HG03025 (cell line): Measurements from ENCODE around the gene CLDN16.

ENCODE experiments used
- ATAC-seq: cut with Tn5 transposase; IDR thresholded peaks from one replicate; pipeline ENCODE4 v1.9.1; 2021; ENCODE audit warnings: mild to moderate bottlenecking, moderate library complexity; ENCODE audit not compliant: unreplicated experiment, low FRiP score

Gene CLDN16

GRCh38 chr3:190433626-190434025 is 45.7 kb downstream of the CLDN16 start:
- ATAC-seq: no peak

DNA sequence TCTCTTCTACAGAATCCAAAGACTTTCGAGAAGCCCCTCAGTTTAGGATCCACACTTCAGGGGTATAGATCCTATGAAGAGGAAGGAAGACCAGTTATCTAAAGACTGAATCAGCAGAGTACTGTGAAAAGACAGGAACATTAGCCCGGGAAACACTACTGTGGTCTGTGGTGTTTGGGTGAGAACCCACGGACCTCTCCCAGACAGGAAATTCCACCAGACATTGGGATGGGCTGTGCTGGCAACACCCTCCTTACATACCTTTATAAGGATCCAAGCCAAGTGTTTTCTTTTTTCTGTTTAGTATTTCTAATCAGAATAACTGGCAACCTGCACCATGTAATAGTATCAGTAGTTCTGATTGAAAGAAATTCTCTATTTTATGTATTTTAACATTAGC is 47.7 kb downstream of the CLDN16 start:
- ATAC-seq: no peak

- no peak for ATAC-seq
These were observed 48.4 kb downstream of the CLDN16 start for GRCh38 chr3:190436331-190436730.

- no peak for ATAC-seq
These were observed 54.3 kb downstream of the CLDN16 start for GRCh38 chr3:190442240-190442639.

GRCh38 chr3:190443257-190443656 is 55.3 kb downstream of the CLDN16 start:
- no peak for ATAC-seq

DNA sequence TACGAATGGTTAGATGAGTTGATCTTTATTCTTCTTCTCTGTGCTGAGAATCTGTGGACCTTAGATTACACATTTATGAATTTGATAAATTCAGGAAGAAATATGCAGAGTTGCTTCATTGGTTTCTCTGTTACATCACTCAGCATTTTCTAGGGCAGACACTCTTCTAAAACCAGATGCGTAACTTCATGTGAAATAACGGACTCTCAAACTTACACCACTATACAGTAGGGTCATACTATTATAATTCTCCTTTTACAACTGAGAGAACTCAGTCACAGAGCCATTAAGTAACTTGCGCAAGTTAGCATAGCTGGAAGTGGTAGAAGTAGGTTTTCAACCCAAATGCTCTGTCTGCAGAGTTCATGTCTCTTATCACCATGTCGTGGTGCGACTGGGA is 56.0 kb downstream of the CLDN16 start:
- ATAC-seq: no peak

DNA sequence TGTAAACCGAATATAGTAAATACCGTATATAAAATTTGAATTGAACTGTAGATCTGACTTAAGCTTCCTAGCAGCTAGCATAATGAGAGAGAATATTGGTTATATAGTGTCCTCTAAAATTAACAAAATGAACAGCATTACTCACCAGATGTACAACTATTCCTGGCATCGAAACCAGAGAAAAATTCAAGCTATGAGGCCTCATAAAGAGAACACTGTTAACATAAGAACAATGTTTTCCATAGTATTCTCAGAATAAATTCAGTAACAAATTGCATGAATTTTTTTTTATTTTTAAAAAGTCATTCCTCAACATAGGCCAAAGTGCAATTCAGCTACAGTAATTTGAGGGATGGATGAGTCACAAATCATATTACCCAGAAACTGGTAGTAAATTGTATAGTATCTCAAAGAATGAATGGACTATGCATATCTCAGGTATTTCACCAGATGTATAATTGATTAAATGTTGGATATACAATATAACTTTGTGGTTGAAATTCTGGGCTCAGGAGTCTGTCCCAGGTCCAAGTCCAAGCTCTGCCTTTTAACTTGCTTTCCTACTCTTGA is 56.7 kb downstream of the CLDN16 start:
- ATAC-seq: no peak

DNA sequence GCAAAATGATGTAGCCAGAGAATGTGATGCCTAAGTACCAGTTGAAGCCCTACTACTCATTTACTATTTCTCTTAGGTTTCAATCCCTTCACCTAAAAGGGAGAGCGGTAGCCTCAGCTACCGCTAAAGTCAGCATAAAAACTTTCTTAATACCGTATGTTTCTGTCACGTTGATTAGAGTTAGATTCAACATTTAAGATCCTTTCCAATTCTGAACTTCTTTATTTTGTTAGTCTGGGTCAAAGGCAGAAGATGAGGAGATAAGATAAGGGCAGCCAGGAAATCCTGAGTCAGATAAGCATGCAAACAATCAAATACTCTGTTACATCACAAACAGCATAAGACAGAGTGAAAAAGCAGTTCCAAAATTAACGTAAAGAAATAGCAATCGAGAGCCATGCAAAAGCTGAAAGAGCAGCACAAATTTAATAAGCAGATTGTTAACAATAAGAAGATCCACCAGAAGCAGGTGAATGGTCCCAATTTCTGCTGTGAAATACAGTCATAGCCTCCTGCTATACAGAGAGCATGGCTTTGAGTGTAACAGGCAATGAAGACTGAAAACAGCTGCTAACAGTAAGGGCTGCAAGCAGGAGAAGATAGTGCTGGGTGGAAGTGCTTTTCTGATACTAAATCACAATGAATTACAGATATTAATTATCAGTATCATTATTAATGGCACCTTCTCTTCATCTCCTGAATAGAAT is 58.8 kb downstream of the CLDN16 start:
- ATAC-seq: no peak

GRCh38 chr3:190448256-190448655 is 60.3 kb downstream of the CLDN16 start:
- ATAC-seq: no peak

- ATAC-seq: no peak
These were observed 61.8 kb downstream of the CLDN16 start, which contains the start of gene TMEM207 for GRCh38 chr3:190449801-190450200. Gene TMEM207 (minus strand): TSS chr3:190449901. CDS start chr3:190449809, 92 bp downstream.

DNA sequence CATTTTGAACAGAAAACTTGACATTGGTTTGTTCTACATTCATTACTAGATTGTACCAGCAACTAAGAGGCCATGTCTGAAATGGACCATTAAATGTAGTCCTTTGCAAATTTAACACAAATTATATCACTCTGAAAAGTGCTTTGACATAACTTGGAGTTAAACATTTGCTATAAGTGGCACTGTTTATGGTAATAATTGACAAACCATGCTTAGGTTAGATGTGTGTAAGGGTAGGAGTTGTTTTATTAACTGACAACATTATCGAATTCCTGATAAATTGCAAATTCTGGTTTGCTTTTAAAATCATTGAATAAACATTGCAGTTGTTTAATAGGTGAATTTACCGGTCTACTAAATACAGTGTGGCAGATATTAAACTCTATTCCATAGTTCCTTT is 67.9 kb downstream of the CLDN16 start:
- ATAC-seq: no peak

DNA sequence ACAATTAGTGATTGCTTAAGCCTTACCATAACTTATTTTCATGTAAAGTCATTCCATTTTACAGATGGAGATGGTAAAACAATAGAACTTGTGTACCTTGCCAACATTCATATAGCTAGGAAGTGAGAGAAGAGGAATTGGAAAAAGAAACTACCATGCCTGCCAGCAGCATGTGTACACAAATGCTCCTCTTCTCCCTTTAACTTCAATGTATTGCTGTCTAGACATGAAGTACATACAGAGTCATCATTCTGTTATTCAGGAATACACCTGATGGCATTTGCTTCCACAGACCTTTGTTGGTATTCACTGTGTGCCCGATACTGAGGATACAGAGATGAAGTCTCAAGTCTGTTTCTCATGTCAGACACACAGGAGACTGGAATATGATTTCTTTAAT is 68.8 kb downstream of the CLDN16 start:
- no peak for ATAC-seq

- no peak for ATAC-seq
These were observed 70.1 kb downstream of the CLDN16 start for GRCh38 chr3:190458040-190458439.
